Body of pancreas (tissue), 4 donors: ENCODE measurements around the gene USP5. TPM values are rescaled to one million over a fixed set of nuclear protein-coding genes. Genes with fewer than 3 reads are reported as not detected.

ENCODE experiments used
- ATAC-seq: fragments of 150-250 bp; one replicate; pipeline ENCODE4 v1.9.1; 2016
- DNase-seq, 4 donors: peaks; one replicate each; pipeline ENCODE4 v3.0.0-alpha.2; 2019
- H3K27ac ChIP-seq, 4 donors: fragments of 200-600 bp; sonication (generic); 1 replicate in 3 of 4; 2 replicates in 1 of 4; pipeline versions ENCODE4 v1.5.1 to v1.6.1; 2016 to 2019; ENCODE audit warnings: mild to moderate bottlenecking in 1 of 4, mixed read lengths in 1 of 4, moderate library complexity in 1 of 4
- H3K27me3 ChIP-seq, 2 donors: fragments of 200-600 bp; sonication (generic); one replicate each; pipeline ENCODE4 v1.6.0; 2016; ENCODE audit warnings: mild to moderate bottlenecking in 1 of 2
- H3K36me3 ChIP-seq, 2 donors: fragments of 200-600 bp; sonication (generic); replicated peaks in 1 of 2; 2 replicates each; pipeline ENCODE4 v1.5.1; 2016; ENCODE audit warnings: low read depth in 2 of 2; ENCODE audit not compliant: insufficient read depth in 1 of 2
- H3K4me1 ChIP-seq: fragments of 200-600 bp; sonication (generic); one replicate; pipeline ENCODE4 v1.6.0; 2016
- H3K4me3 ChIP-seq, 2 donors: fragments of 200-600 bp; sonication (generic); 1 replicate in 1 of 2; 2 replicates in 1 of 2; pipeline ENCODE4 v1.5.1; 2016 to 2019
- H3K9me3 ChIP-seq, 3 donors: fragments of 200-600 bp; sonication (generic); 1 replicate in 2 of 3; 2 replicates in 1 of 3; pipeline ENCODE4 v1.5.1; 2016
- CTCF ChIP-seq, 7 experiments: fragments of 450-650 bp in 4 of 7; fragments of 200-600 bp in 3 of 7; sonication (generic) in 3 of 7; IDR thresholded peaks; one replicate each; pipeline ENCODE4 v1.5.1; 2016 to 2019; ENCODE audit warnings: antibody characterized with exemption in 7 of 7
- POLR2A ChIP-seq, 3 donors: fragments of 450-650 bp; IDR thresholded peaks; one replicate each; pipeline ENCODE4 v1.6.1; 2016; ENCODE audit warnings: antibody characterized with exemption in 3 of 3, mild to moderate bottlenecking in 2 of 3
- WGBS, 2 donors: methylation state at CpG; one replicate each; pipeline ENCODE4 v1.1.5; 2017; 5-methylcytosine and 5-hydroxymethylcytosine counted together
- intact Hi-C: fragments of 100-400 bp; cut with DNase I; formaldehyde crosslinking; loops from one replicate; pipeline ENCODE4 v1.15.1; 2023
- total RNA-seq, 2 donors: library from RNA; depleted of rRNA; stranded (reverse); fragments of >200 nt; gene quantifications; one replicate each; pipeline ENCODE4 v1.1.0, GENCODE V29; 2016

The USP5 gene
- 10 to 100 TPM; 18.2 to 60.6 TPM for total RNA-seq

- Histone ChIP-seq H3K4me3 (peak within 1 kb of the TSS; percentile 45 to 68), H3K9me3 (no peaks in the 10 kb centered on the region), H3K4me1 (peaks cover 28% of the 10 kb centered on the region), H3K36me3 (peaks cover 6 to 8% of the 10 kb centered on the region in 2 donors), H3K27ac (peak within 1 kb of the TSS; percentile 91 to 98 (median 98)), H3K27me3 (no peaks in the 10 kb centered on the region)
- WGBS, 2 donors, result 0 to 1% methylated on average over 33 to 65 of the region's 65 CpGs
- ATAC-seq, result peak; percentile 88
- TF ChIP-seq POLR2A (IDR thresholded peaks at IDR 0.05) (no peak), CTCF (IDR thresholded peaks at IDR 0.05) (peak in 3 of 7 experiments; percentile 19 to 41 (median 33))
- peak; percentile 99 for DNase-seq
- intact Hi-C loops, result no loop called here
These were observed at the start of gene USP5 for GRCh38 chr12:6851921-6852650. USP5 (plus strand) TSS chr12:6852150; CDS start chr12:6852180, 30 bp downstream.

- Histone ChIP-seq H3K4me3 (no peak overlapping the region), H3K27me3 (no peaks in the 10 kb centered on the region), H3K27ac (no peak overlapping the region), H3K4me1 (no peaks in the 10 kb centered on the region), H3K36me3 (no peaks in the 10 kb centered on the region), H3K9me3 (no peaks in the 10 kb centered on the region)
- 32 to 41% methylated on average over 1 of the region's 1 CpG for WGBS, 2 donors
- no peak for DNase-seq
- intact Hi-C loops, result no loop called here
- ATAC-seq, result no peak
- TF ChIP-seq CTCF (IDR thresholded peaks at IDR 0.05) (no peak), POLR2A (IDR thresholded peaks at IDR 0.05) (no peak)
These were observed 44.8 kb upstream of the USP5 start for GRCh38 chr12:6807170-6807569.

GRCh38 chr12:6809056-6809455 lies 42.9 kb upstream of the USP5 start:
- TF ChIP-seq POLR2A (IDR thresholded peaks at IDR 0.05) (no peak), CTCF (IDR thresholded peaks at IDR 0.05) (no peak)
- H3K9me3 ChIP-seq, result no peaks in the 10 kb centered on the region
- intact Hi-C loops, result no loop called here
- H3K4me1 ChIP-seq, result no peaks in the 10 kb centered on the region
- DNase-seq (no peak), ATAC-seq (no peak)
- WGBS, 2 donors, result 70 to 72% methylated on average over 10 of the region's 10 CpGs
- H3K27me3 ChIP-seq, result no peaks in the 10 kb centered on the region
- H3K36me3 ChIP-seq, result no peaks in the 10 kb centered on the region
- H3K27ac ChIP-seq, result no peak overlapping the region
- no peak overlapping the region for H3K4me3 ChIP-seq

GRCh38 chr12:6810758-6811157 lies 41.2 kb upstream of the USP5 start:
- no peaks in the 10 kb centered on the region for H3K4me1 ChIP-seq
- WGBS, 2 donors, result 71 to 88% methylated on average over 1 of the region's 1 CpG
- H3K4me3 ChIP-seq, result no peak overlapping the region
- no peaks in the 10 kb centered on the region for H3K27me3 ChIP-seq
- intact Hi-C loops, result no loop called here
- TF ChIP-seq POLR2A (IDR thresholded peaks at IDR 0.05) (no peak), CTCF (IDR thresholded peaks at IDR 0.05) (no peak)
- ATAC-seq (no peak), DNase-seq (no peak)
- no peaks in the 10 kb centered on the region for H3K9me3 ChIP-seq
- H3K36me3 ChIP-seq, result no peaks in the 10 kb centered on the region
- no peak overlapping the region for H3K27ac ChIP-seq

GRCh38 chr12:6813363-6813762 lies 38.6 kb upstream of the USP5 start:
- WGBS, 2 donors, result 30 to 31% methylated on average over 4 of the region's 4 CpGs
- DNase-seq, result no peak
- no peaks in the 10 kb centered on the region for H3K36me3 ChIP-seq
- intact Hi-C loops, result no loop called here
- H3K27ac ChIP-seq, result no peak overlapping the region
- no peak overlapping the region for H3K4me3 ChIP-seq
- H3K4me1 ChIP-seq, result no peaks in the 10 kb centered on the region
- TF ChIP-seq POLR2A (IDR thresholded peaks at IDR 0.05) (no peak), CTCF (IDR thresholded peaks at IDR 0.05) (no peak)
- H3K27me3 ChIP-seq, result no peaks in the 10 kb centered on the region
- no peak for ATAC-seq
- no peaks in the 10 kb centered on the region for H3K9me3 ChIP-seq
